MM.1S (cell line): ENCODE results near the gene PLA2G4E.

Experiments
- DNase-seq: peaks from one replicate; pipeline ENCODE4 v3.0.0-alpha.2; 2015
- H2AFZ ChIP-seq: fragments of 300-600 bp; sonication (generic); 2 replicates; pipeline ENCODE4 v1.6.0; 2016; ENCODE audit warnings: antibody characterized with exemption, low read length
- H3F3A ChIP-seq: fragments of 300-600 bp; sonication (generic); 2 replicates; pipeline ENCODE4 v1.6.1; 2016; ENCODE audit warnings: mild to moderate bottlenecking, antibody characterized with exemption, low read length, moderate library complexity, mixed read lengths; ENCODE audit not compliant: insufficient read depth
- H3K27ac ChIP-seq: fragments of 300-600 bp; sonication (generic); 2 replicates; pipeline ENCODE4 v1.5.1; 2016; ENCODE audit warnings: mild to moderate bottlenecking, low read length
- H3K27me3 ChIP-seq: fragments of 300-600 bp; sonication (generic); replicated peaks from 2 replicates; pipeline ENCODE4 v1.6.0; 2016; ENCODE audit warnings: low read length; ENCODE audit not compliant: insufficient read depth
- H3K36me3 ChIP-seq: fragments of 300-600 bp; sonication (generic); replicated peaks from 2 replicates; pipeline ENCODE4 v1.6.1; 2016; ENCODE audit warnings: mild to moderate bottlenecking, low read length, mixed read lengths; ENCODE audit not compliant: insufficient read depth
- H3K4me1 ChIP-seq: fragments of 300-600 bp; sonication (generic); 2 replicates; pipeline ENCODE4 v1.6.1; 2016; ENCODE audit warnings: low read length, mixed read lengths
- H3K4me2 ChIP-seq: fragments of 300-600 bp; sonication (generic); 2 replicates; pipeline ENCODE4 v1.6.0; 2016; ENCODE audit warnings: low read depth, low read length
- H3K4me3 ChIP-seq: fragments of 300-600 bp; sonication (generic); 2 replicates; pipeline ENCODE4 v1.5.1; 2016; ENCODE audit warnings: low read length, mixed read lengths
- H3K79me2 ChIP-seq: fragments of 300-600 bp; sonication (generic); 2 replicates; pipeline ENCODE4 v1.6.1; 2016; ENCODE audit warnings: mixed run types, low read length, mixed read lengths
- H3K9ac ChIP-seq: fragments of 300-600 bp; sonication (generic); 2 replicates; pipeline ENCODE4 v1.6.1; 2016; ENCODE audit warnings: low read length, mixed read lengths
- H3K9me2 ChIP-seq: fragments of 300-600 bp; sonication (generic); replicated peaks from 2 replicates; pipeline ENCODE4 v1.6.1; 2016; ENCODE audit warnings: mild to moderate bottlenecking, low read length, mixed read lengths; ENCODE audit not compliant: insufficient read depth
- H3K9me3 ChIP-seq: fragments of 300-600 bp; sonication (generic); replicated peaks from 2 replicates; pipeline ENCODE4 v1.6.1; 2016; ENCODE audit warnings: mild to moderate bottlenecking, low read length, mixed read lengths; ENCODE audit not compliant: insufficient read depth
- H4K20me1 ChIP-seq: fragments of 300-600 bp; sonication (generic); 2 replicates; pipeline ENCODE4 v1.6.1; 2016; ENCODE audit warnings: mild to moderate bottlenecking, low read length, moderate library complexity, mixed read lengths; ENCODE audit not compliant: insufficient read depth
- EZH2 ChIP-seq: fragments of 300-600 bp; sonication (generic); optimal IDR thresholded peaks from 2 replicates; pipeline ENCODE3; 2017; ENCODE audit warnings: low read depth, mild to moderate bottlenecking, antibody characterized with exemption, low read length, mixed read lengths
- EZH2phosphoT487 ChIP-seq: fragments of 300-600 bp; sonication (generic); IDR thresholded peaks from 2 replicates; pipeline ENCODE4 v1.6.1; 2018; ENCODE audit warnings: antibody characterized with exemption, low read length
- TF ChIP-seq, protein P1 (sequence below): fragments of 300-600 bp; sonication (generic); IDR thresholded peaks from 2 replicates; pipeline ENCODE4 v1.5.1; 2016; ENCODE audit warnings: antibody characterized with exemption, low read length, mixed read lengths

PLA2G4E gene

DNA sequence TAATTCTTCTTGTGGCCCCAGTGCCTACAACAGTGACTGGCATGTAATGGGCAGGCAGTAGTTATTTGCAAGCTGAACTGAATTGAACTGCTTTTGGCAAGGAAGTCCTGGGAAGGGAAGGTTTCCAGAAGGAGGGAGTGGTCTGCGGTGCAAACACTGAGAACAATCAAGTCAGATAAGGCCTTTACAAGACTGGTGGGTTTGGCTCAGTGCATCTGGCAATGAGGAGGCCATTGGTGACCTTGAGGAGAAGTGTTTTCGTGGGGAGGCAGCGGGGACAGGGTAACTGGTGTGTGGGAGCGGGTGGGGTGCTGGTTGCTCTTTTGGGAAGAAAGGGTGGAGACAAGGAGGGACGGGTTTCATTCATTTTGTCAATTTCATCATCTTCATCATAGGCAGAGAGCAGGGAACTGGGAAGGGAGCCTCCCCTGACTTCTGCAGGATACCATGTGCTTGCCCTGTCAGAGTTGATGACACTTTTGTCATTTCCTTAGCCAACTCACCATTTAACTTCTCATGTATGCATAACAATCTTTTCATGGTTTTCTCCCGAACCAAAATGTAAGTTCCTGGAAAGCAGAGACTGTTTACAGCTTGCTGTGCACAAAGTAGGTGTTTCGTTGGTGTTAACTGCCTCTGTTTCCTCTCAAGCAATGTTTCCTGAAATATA lies 40.1 kb downstream of the PLA2G4E start:
- H3K4me1 ChIP-seq, result no peaks in the 10 kb centered on the region
- no peak overlapping the region for H3K4me2 ChIP-seq
- DNase-seq, result no peak
- no peaks in the 10 kb centered on the region for H3K36me3 ChIP-seq
- no peaks in the 10 kb centered on the region for H3K79me2 ChIP-seq
- no peaks in the 10 kb centered on the region for H3K9me3 ChIP-seq
- H3K27me3 ChIP-seq, result no peaks in the 10 kb centered on the region
- no peaks in the 10 kb centered on the region for H3K9me2 ChIP-seq
- no peak overlapping the region for H3K4me3 ChIP-seq
- no peaks in the 10 kb centered on the region for H4K20me1 ChIP-seq
- TF ChIP-seq EZH2 (no peak), EZH2phosphoT487 (no peak)
- TF ChIP-seq, protein P1, sequence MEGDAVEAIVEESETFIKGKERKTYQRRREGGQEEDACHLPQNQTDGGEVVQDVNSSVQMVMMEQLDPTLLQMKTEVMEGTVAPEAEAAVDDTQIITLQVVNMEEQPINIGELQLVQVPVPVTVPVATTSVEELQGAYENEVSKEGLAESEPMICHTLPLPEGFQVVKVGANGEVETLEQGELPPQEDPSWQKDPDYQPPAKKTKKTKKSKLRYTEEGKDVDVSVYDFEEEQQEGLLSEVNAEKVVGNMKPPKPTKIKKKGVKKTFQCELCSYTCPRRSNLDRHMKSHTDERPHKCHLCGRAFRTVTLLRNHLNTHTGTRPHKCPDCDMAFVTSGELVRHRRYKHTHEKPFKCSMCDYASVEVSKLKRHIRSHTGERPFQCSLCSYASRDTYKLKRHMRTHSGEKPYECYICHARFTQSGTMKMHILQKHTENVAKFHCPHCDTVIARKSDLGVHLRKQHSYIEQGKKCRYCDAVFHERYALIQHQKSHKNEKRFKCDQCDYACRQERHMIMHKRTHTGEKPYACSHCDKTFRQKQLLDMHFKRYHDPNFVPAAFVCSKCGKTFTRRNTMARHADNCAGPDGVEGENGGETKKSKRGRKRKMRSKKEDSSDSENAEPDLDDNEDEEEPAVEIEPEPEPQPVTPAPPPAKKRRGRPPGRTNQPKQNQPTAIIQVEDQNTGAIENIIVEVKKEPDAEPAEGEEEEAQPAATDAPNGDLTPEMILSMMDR, result no peak
- no peak overlapping the region for H3K27ac ChIP-seq
- H3F3A ChIP-seq, result no peaks in the 10 kb centered on the region
- no peak overlapping the region for H3K9ac ChIP-seq
- no peak overlapping the region for H2AFZ ChIP-seq

DNA sequence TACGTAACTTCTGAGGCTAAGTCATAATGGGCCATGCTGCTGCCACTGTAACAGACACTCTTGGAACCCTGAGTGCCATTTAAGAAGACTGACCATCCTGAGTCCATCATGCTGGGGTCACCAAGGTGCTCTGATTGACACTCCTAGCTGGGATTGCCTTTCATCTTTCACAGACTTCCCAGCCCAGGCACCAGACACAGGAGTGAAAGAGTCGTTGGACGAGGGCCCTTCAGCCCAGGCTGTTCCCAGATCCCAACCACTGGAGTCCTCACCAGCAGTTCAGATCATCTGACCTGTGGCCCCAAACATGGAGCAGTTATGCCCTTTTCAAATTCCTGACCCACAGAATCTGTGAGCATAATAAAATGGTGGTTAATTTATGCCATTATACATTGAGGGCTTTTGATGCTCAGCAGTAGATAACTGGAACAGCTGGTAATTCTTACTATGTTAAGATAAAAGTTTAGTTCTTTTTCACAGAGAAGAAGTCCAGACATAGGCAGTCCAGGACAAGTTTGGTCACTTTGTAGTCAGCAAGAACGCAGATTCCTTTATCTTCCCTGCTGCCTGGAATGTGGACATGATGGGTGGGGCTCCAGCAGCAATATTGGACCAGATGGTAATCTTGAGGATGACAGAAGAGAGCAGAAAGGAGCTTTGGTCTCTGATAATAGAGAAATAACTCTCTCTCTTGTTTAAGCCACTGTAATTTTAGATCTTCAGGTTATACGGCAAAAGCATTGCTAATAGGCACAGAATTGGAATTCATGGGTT lies 41.2 kb downstream of the PLA2G4E start:
- H3K4me3 ChIP-seq, result no peak overlapping the region
- no peak overlapping the region for H3K4me2 ChIP-seq
- H3F3A ChIP-seq, result no peaks in the 10 kb centered on the region
- TF ChIP-seq EZH2phosphoT487 (no peak), EZH2 (no peak)
- TF ChIP-seq, protein P1, result no peak
- no peak overlapping the region for H3K9ac ChIP-seq
- H3K9me3 ChIP-seq, result no peaks in the 10 kb centered on the region
- no peaks in the 10 kb centered on the region for H3K27me3 ChIP-seq
- H3K36me3 ChIP-seq, result no peaks in the 10 kb centered on the region
- H3K27ac ChIP-seq, result no peak overlapping the region
- H3K9me2 ChIP-seq, result no peaks in the 10 kb centered on the region
- H4K20me1 ChIP-seq, result no peaks in the 10 kb centered on the region
- no peaks in the 10 kb centered on the region for H3K79me2 ChIP-seq
- no peaks in the 10 kb centered on the region for H3K4me1 ChIP-seq
- no peak overlapping the region for H2AFZ ChIP-seq
- no peak for DNase-seq

DNA sequence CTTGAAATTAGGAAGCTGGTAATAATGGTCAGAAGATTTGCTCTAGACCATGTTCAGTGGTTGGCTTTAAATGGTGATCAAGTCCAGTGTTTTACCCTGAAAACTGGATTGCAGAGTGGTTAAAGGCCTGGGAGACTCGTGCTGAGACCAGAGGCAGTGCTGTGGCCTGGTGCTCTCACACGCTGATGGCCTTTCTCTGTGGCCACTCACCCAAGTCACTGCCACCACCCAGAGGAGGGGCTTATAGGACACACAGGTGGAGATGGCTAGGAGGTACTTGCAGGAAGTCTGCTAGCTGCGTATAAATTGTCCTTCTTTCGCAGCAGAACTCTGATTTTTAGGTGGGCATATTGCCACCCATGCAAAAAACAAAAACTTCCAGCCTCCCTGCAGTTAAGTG lies 42.3 kb downstream of the PLA2G4E start:
- H2AFZ ChIP-seq, result no peak overlapping the region
- TF ChIP-seq, protein P1, result no peak
- no peak for TF ChIP-seq EZH2
- TF ChIP-seq EZH2phosphoT487, result no peak
- no peak overlapping the region for H3K4me2 ChIP-seq
- no peaks in the 10 kb centered on the region for H3K9me3 ChIP-seq
- no peaks in the 10 kb centered on the region for H3K36me3 ChIP-seq
- no peaks in the 10 kb centered on the region for H4K20me1 ChIP-seq
- H3K4me1 ChIP-seq, result 0 out of 2 replicates have a peak, but pooled peaks cover 5% of the 10 kb centered on the region
- no peak for DNase-seq
- no peaks in the 10 kb centered on the region for H3K9me2 ChIP-seq
- no peaks in the 10 kb centered on the region for H3K79me2 ChIP-seq
- no peaks in the 10 kb centered on the region for H3K27me3 ChIP-seq
- H3K9ac ChIP-seq, result no peak overlapping the region
- no peak overlapping the region for H3K4me3 ChIP-seq
- no peak overlapping the region for H3K27ac ChIP-seq
- no peaks in the 10 kb centered on the region for H3F3A ChIP-seq
